GM12878 (cell line): ENCODE results near the gene NAA11. TPM values are rescaled to one million over a fixed set of nuclear protein-coding genes. Genes with fewer than 3 reads are reported as not detected.

Experiments
- ATAC-seq: fragments of 200-7000 bp; cut with Tn5 transposase; 3 replicates; pipeline ENCODE4 v1.9.1; 2020; ENCODE audit warnings: mild to moderate bottlenecking, moderate library complexity
- BruUV-seq: library from RNA; stranded (reverse); fragments of 400-500 nt; replicated peaks from 2 replicates; lab custom pipeline; 2021; lab: Mats Ljungman, UMichigan
- CTCF ChIA-PET: fragments of 300-600 bp; sonication (Branson Sonifier 250); formaldehyde crosslinking; extraction: SDS; loops from one replicate; lab custom pipeline; 2021; ENCODE audit warnings: inconsistent platforms; lab: Yijun Ruan, JAX
- POLR2A ChIA-PET: fragments of 350-600 bp; formaldehyde crosslinking; extraction: SDS; loops from one replicate; lab custom pipeline; 2021; ENCODE audit warnings: inconsistent platforms; lab: Charles Lee
- RAD21 ChIA-PET: fragments of 300-600 bp; sonication (Branson Sonifier 250); formaldehyde crosslinking; loops from one replicate; lab custom pipeline; 2023; ENCODE audit warnings: antibody characterized with exemption; ENCODE audit not compliant: unreplicated experiment; lab: Charles Lee
- SMC1A ChIA-PET: fragments of 300-600 bp; sonication (Branson Sonifier 250); formaldehyde crosslinking; loops from one replicate; lab custom pipeline; 2023; ENCODE audit not compliant: unreplicated experiment, uncharacterized antibody; lab: Charles Lee
- DNase-seq: peaks from one replicate; pipeline ENCODE4 v3.0.0-alpha.2; 2011; ENCODE audit warnings: low read depth, low spot score
- FAIRE-seq: peaks from 3 replicates; lab custom pipeline; 2011; peaks lifted over from hg19 to GRCh38; lab: Jason Lieb, UNC
- H2AFZ ChIP-seq: 2 replicates; pipeline ENCODE4 v1.6.0; 2011; ENCODE audit warnings: low read depth, low read length, control low read depth; ENCODE audit not compliant: control insufficient read depth
- H3K27ac ChIP-seq: 2 replicates; pipeline ENCODE4 v1.5.1; 2011; ENCODE audit warnings: control low read depth; ENCODE audit not compliant: control insufficient read depth, insufficient read depth
- H3K27me3 ChIP-seq, 2 experiments: replicated peaks in 1 of 2; 2 replicates each; pipeline versions ENCODE4 v1.6.0 to v1.6.1; 2011; ENCODE audit warnings: low read length in 1 of 2; ENCODE audit not compliant: control insufficient read depth in 2 of 2, insufficient read depth in 2 of 2
- H3K36me3 ChIP-seq, 2 experiments: 2 replicates each; pipeline ENCODE4 v1.5.1; 2011; ENCODE audit warnings: low read length in 1 of 2; ENCODE audit not compliant: control insufficient read depth in 2 of 2, insufficient read depth in 2 of 2
- H3K4me1 ChIP-seq: 2 replicates; pipeline ENCODE4 v1.6.1; 2011; ENCODE audit warnings: mild to moderate bottlenecking, low read length, moderate library complexity, mixed read lengths; ENCODE audit not compliant: control insufficient read depth, insufficient read depth
- H3K4me2 ChIP-seq: 2 replicates; pipeline ENCODE4 v1.6.0; 2011; ENCODE audit warnings: control low read depth; ENCODE audit not compliant: control insufficient read depth, insufficient read depth
- H3K4me3 ChIP-seq: fragments of 200-600 bp; sonication (generic); 2 replicates; pipeline ENCODE4 v1.5.1; 2016
- H3K79me2 ChIP-seq: 2 replicates; pipeline ENCODE4 v1.6.0; 2011; ENCODE audit warnings: low read length; ENCODE audit not compliant: control insufficient read depth, insufficient read depth
- H3K9ac ChIP-seq: 2 replicates; pipeline ENCODE4 v1.8.0; 2011; ENCODE audit warnings: low read length, control low read depth, mixed read lengths; ENCODE audit not compliant: control insufficient read depth, insufficient read depth
- H3K9me3 ChIP-seq: replicated peaks from 3 replicates; pipeline ENCODE4 v1.5.1; 2011; ENCODE audit warnings: mild to moderate bottlenecking, low read length; ENCODE audit not compliant: control insufficient read depth, insufficient read depth
- H4K20me1 ChIP-seq: 2 replicates; pipeline ENCODE4 v1.6.0; 2011; ENCODE audit not compliant: control insufficient read depth, insufficient read depth
- EGR1 ChIP-seq, 2 experiments: IDR thresholded peaks; 1 replicate in 1 of 2; 2 replicates in 1 of 2; pipeline ENCODE4 v1.6.1; 2011 to 2012; ENCODE audit warnings: low read depth in 2 of 2, low read length in 2 of 2, borderline replicate concordance in 1 of 2, mild to moderate bottlenecking in 1 of 2, moderate library complexity in 1 of 2
- FOS ChIP-seq: IDR thresholded peaks from 3 replicates; pipeline ENCODE4 v1.6.1; 2011; ENCODE audit warnings: borderline replicate concordance; ENCODE audit not compliant: insufficient read length; ENCODE audit errors: extremely low read depth
- MTA3 ChIP-seq: IDR thresholded peaks from 2 replicates; pipeline ENCODE4 v1.6.1; 2012; ENCODE audit warnings: low read length, inconsistent platforms, borderline replicate concordance
- PAX8 ChIP-seq: fragments of 450-650 bp; IDR thresholded peaks from 2 replicates; pipeline ENCODE4 v1.6.1; 2017; ENCODE audit warnings: mild to moderate bottlenecking, moderate library complexity
- POLR2A ChIP-seq: IDR thresholded peaks from 2 replicates; pipeline ENCODE4 v1.6.1; 2011; ENCODE audit warnings: low read depth, mild to moderate bottlenecking, low read length
- SMAD1 ChIP-seq: fragments of 450-650 bp; IDR thresholded peaks from 2 replicates; pipeline ENCODE4 v1.6.1; 2018; ENCODE audit warnings: mild to moderate bottlenecking, low read depth; ENCODE audit not compliant: partially characterized antibody
- STAT1 ChIP-seq: fragments of 450-650 bp; conservative IDR thresholded peaks from 2 replicates; pipeline ENCODE4 v1.6.1; 2014; ENCODE audit warnings: antibody characterized with exemption, mild to moderate bottlenecking
- in situ Hi-C: fragments of 300-500 bp; cut with MboI; formaldehyde crosslinking; loops from 9 replicates; pipeline ENCODE4 v1.14.3; 2018; ENCODE audit warnings: mixed read lengths
- intact Hi-C: fragments of 100-400 bp; cut with micrococcal nuclease; formaldehyde crosslinking; loops from one replicate; pipeline ENCODE4 v1.14.2; 2022; ENCODE audit not compliant: unreplicated experiment
- polyA plus RNA-seq, 11 experiments: library from polyadenylated mRNA; depleted of rRNA in 4 of 11; unstranded in 6 of 11; stranded (reverse) in 5 of 11; fragments of >200 nt; fragmentation: Nextera tagmentation in 4 of 11; fragmentation: Illumina TruSeq in 1 of 11; extraction: Ambion mirVana in 4 of 11; extraction: Trizol in 1 of 11; gene quantifications; 1 replicate in 1 of 11; 2 replicates in 10 of 11; pipeline versions ENCODE4 v1.2.1 to v1.2.3, GENCODE V29; 2011 to 2016; ENCODE audit warnings: inconsistent platforms in 2 of 11, missing spikeins in 2 of 11, low read depth in 1 of 11
- total RNA-seq, 4 experiments: library from RNA; depleted of rRNA in 3 of 4; stranded (reverse); fragments of >200 nt in 3 of 4; fragmentation: Illumina TruSeq in 1 of 4; extraction: Trizol in 1 of 4; gene quantifications; 2 replicates each; pipeline versions ENCODE4 v1.2.1 to v1.2.3, GENCODE V29; 2013 to 2021
- TF ChIP-seq, protein P1 (sequence below): fragments of 150-350 bp; IDR thresholded peaks from 2 replicates; pipeline ENCODE4 v1.6.1; 2016; ENCODE audit warnings: low read depth, low read length
- TF ChIP-seq, protein P2 (sequence below): IDR thresholded peaks from 2 replicates; pipeline ENCODE4 v1.6.1; 2011; ENCODE audit warnings: mild to moderate bottlenecking, low read depth, low read length, moderate library complexity; ENCODE audit not compliant: insufficient replicate concordance
- TF ChIP-seq, protein P3 (sequence below): fragments of 450-650 bp; IDR thresholded peaks from 2 replicates; pipeline ENCODE4 v1.6.1; 2017; ENCODE audit warnings: antibody characterized with exemption, mild to moderate bottlenecking, moderate library complexity

The NAA11 gene
- total and polyA plus RNA-seq, 10 of the 15 experiments (the other 5 are each of a cell fraction or from before 2014, with no cell fraction given) = 0.12 to 0.16 TPM; not detected in 8

DNA sequence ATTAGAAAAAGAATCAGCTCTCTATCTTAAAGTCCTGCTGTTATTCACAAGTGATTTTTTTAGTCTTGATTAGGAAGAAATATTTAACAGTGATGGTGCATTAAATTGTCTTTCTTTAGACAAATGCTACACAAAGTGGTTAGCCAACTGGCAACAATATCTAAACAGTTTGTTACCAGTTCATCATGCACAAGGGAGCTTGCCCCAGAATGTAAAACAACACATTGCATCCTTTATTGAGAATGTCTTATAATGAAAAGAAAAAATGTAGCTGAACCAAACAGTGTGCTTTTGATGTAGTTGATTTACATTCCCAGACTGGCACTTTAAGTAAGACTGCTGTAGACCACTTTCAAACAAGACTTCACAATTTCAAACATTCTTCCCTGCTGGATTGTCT, 34.1 kb upstream of the NAA11 start:
- SMC1A ChIA-PET = interaction anchor here (1.0 to 2.1 kb wide), 3 partner anchors 9 to 33 kb away, joined by 3 to 5 read pairs (median 3); no protein-coding TSS in a partner anchor
- in situ Hi-C loops = no loop called here

More for the DNA sequence above, 34.1 kb upstream of the NAA11 start:
- Histone ChIP-seq H3K36me3 (no peaks in the 10 kb centered on the region), H3K4me1 (no peaks in the 10 kb centered on the region), H3K9me3 (no peaks in the 10 kb centered on the region), H2AFZ (no peak overlapping the region), H3K79me2 (no peaks in the 10 kb centered on the region), H3K4me2 (no peak overlapping the region), H4K20me1 (no peaks in the 10 kb centered on the region), H3K27me3 (no peaks in the 10 kb centered on the region), H3K4me3 (no peak overlapping the region), H3K9ac (no peak overlapping the region), H3K27ac (no peak overlapping the region)
- POLR2A ChIA-PET = no interaction called here
- RAD21 ChIA-PET = no interaction called here
- CTCF ChIA-PET = no interaction called here
- FAIRE-seq = no peak
- no TSS peak for BruUV-seq
- TF ChIP-seq MTA3 (no peak), EGR1 (IDR thresholded peaks at IDR 0.05; ENCODE audit: borderline replicate concordance in 1 of 2, low read depth in 2 of 2, low read length in 2 of 2) (no peak), FOS (no peak), PAX8 (no peak), POLR2A (no peak), STAT1 (no peak), SMAD1 (no peak)
- TF ChIP-seq, protein P1, sequence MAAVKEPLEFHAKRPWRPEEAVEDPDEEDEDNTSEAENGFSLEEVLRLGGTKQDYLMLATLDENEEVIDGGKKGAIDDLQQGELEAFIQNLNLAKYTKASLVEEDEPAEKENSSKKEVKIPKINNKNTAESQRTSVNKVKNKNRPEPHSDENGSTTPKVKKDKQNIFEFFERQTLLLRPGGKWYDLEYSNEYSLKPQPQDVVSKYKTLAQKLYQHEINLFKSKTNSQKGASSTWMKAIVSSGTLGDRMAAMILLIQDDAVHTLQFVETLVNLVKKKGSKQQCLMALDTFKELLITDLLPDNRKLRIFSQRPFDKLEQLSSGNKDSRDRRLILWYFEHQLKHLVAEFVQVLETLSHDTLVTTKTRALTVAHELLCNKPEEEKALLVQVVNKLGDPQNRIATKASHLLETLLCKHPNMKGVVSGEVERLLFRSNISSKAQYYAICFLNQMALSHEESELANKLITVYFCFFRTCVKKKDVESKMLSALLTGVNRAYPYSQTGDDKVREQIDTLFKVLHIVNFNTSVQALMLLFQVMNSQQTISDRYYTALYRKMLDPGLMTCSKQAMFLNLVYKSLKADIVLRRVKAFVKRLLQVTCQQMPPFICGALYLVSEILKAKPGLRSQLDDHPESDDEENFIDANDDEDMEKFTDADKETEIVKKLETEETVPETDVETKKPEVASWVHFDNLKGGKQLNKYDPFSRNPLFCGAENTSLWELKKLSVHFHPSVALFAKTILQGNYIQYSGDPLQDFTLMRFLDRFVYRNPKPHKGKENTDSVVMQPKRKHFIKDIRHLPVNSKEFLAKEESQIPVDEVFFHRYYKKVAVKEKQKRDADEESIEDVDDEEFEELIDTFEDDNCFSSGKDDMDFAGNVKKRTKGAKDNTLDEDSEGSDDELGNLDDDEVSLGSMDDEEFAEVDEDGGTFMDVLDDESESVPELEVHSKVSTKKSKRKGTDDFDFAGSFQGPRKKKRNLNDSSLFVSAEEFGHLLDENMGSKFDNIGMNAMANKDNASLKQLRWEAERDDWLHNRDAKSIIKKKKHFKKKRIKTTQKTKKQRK = no peak
- TF ChIP-seq, protein P2, sequence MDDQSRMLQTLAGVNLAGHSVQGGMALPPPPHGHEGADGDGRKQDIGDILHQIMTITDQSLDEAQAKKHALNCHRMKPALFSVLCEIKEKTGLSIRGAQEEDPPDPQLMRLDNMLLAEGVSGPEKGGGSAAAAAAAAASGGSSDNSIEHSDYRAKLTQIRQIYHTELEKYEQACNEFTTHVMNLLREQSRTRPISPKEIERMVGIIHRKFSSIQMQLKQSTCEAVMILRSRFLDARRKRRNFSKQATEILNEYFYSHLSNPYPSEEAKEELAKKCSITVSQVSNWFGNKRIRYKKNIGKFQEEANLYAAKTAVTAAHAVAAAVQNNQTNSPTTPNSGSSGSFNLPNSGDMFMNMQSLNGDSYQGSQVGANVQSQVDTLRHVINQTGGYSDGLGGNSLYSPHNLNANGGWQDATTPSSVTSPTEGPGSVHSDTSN = no peak
- TF ChIP-seq, protein P3, sequence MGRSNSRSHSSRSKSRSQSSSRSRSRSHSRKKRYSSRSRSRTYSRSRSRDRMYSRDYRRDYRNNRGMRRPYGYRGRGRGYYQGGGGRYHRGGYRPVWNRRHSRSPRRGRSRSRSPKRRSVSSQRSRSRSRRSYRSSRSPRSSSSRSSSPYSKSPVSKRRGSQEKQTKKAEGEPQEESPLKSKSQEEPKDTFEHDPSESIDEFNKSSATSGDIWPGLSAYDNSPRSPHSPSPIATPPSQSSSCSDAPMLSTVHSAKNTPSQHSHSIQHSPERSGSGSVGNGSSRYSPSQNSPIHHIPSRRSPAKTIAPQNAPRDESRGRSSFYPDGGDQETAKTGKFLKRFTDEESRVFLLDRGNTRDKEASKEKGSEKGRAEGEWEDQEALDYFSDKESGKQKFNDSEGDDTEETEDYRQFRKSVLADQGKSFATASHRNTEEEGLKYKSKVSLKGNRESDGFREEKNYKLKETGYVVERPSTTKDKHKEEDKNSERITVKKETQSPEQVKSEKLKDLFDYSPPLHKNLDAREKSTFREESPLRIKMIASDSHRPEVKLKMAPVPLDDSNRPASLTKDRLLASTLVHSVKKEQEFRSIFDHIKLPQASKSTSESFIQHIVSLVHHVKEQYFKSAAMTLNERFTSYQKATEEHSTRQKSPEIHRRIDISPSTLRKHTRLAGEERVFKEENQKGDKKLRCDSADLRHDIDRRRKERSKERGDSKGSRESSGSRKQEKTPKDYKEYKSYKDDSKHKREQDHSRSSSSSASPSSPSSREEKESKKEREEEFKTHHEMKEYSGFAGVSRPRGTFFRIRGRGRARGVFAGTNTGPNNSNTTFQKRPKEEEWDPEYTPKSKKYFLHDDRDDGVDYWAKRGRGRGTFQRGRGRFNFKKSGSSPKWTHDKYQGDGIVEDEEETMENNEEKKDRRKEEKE = no peak
- no peak for DNase-seq
- no peak for ATAC-seq
- intact Hi-C loops = no loop called here
